NCI-H2171 treated with DMSO at 0.1 percent for 48 hours (cell line): ENCODE measurements around the gene RHOG.
"Not testable (repeated sequence)": the region's sequence is repeated elsewhere in the genome, so short reads cannot be mapped to it uniquely, and the experiment has no call there.

Source experiments
- DNase-seq: peaks from one replicate; lab custom pipeline; 2025; lab: John Stamatoyannopoulos, UW

The RHOG gene

DNA sequence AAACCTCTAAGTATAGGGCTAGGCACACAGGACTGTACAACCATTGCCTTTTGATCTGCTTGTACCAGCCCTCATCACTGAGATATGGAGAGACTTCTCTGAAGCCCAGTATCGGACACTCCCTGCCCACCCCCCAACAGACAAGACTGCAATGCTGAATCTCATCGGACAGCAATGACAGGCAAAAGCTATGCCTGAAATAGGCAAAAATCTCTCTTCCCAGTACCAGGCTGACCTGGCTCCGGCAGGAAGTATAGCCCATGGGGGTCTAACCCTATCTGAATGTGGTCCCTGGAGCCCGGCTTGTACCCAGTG, 6.5 kb downstream of the RHOG start:
- DNase-seq = no peak

DNA sequence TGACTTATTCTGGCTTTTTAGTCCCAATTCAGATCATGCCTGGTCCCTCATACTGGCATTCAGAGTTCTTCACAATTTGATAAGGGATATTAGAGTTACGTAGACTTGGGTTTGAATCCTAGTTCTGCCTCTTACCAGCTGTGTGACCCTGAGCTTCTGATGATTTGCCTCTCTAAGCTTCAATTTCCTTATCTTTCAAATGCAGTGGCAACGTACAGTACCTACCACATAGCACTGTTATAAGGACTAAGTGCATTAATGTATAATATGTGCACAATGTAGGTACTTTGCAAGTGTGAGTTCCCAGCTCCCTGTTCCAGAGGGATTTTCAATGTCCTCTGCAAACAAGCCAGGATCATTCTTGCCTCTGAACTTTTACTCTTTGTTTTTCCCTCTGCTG, 7.3 kb downstream of the RHOG start:
- DNase-seq = no peak

DNA sequence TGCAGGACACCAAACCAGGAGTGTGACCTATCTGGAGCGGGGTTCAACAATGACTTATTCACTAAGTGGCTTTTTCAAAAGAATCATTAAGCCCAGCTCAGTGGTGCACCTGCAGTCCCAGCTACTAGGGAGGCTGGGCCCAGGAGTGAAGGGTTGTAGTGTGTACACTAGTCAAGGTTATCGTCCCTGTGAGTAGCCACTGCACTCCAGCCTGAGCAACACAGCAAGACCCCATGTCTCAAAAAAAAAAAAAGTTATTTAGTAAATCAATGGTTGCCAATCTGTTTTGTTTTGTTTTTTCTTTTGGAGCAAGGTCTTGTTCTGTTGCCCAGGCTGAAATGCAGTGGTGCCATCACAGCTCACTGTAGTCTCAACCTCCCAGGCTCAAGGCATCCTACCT, 7.9 kb downstream of the RHOG start:
- DNase-seq = no peak

DNA sequence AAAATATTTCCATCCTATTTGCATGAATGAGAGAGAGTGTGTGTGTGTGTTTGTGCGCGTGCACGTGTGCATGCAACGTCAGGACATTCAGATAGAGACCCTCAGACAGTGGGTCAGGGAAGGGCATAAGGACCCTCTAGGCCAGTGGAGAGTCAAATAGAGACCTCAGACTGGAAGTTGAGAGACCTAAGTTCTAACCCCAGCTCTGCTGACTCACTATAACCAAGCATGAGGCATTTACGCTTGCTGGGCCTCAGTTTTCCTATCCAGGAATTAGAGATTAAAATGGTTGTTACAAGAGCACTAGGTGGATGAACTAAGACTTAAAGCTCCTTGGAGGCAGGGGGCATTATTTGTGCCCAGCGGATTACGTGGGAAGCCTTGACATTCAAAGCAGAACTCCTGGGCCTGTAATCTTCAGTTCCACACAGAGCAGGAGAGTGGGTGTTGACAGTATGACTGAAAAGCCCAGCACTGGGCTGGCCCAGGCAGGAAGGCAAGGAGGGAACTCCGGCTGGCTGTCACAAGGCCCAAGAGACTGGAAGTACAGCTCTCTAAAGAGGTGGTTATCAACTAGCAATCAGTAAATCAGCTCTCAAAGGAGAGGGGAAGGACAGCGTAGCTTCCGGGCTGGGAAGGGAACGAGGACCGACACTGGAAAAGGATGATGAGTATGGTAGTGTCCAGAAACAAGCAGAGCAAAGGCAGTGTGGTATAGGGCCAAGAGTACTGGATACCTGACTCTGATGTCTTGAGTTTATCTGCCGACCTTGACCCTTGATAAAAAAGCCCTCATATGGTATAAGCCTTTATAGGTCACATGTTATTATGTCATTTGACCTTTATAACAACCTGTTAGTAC, 9.2 kb downstream of the RHOG start:
- DNase-seq = no peak

DNA sequence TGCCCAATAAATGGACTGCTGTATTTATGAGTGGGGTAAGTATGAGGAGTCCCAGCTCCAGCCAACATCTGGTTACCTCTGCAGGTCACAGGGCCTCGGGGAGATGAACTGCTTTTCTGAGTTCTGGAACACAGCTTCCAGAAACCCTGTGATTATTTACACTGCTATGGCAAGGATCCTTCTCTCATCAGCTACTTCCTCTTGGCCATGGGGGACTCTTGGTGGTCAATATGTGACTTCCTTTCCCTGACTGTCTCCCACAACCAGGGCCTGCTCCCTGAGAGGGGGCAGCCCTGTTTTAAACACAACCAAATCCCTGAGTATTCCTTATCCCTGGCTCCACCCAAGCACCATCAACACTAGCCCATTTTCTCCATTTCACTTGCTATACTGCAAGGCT, 10.0 kb downstream of the RHOG start:
- DNase-seq = no peak

- no peak for DNase-seq
These were observed 10.7 kb downstream of the RHOG start for GRCh38 chr11:3830088-3830487.

DNA sequence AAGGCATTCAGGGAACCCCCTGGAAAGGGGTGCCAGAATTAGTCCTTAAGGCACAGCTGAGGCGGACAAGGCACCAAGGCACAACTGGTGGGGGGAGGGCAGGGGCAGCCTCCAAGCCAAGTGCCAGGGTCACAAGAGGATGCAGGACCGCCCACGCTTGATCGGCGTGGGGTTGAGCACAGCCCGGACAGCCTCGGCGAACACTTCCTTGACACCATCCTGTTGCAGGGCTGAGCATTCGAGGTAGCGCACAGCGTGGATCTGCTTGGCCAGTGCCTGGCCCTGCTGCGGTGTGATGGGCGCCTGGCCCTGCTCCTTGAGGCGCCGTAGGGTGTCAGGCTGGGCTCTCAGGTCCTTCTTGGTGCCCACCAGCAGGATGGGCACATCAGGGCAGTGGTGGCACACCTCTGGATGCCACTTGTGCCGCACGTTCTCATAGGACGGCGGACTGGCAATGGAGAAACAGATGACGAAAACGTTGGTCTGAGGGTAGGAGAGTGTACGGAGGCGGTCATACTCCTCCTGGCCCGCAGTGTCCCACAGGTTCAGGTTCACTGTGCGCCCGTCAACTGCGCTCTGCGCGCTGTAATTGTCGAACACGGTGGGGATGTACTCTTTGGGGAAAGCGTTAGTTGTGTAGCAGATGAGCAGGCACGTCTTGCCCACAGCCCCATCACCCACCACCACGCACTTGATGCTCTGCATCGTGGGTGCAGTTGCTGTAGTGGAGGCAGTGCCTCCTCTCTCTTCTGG, 13.1 kb downstream of the RHOG start:
- no peak for DNase-seq

- no peak for DNase-seq
These were observed 14.0 kb downstream of the RHOG start for GRCh38 chr11:3826721-3827120.

- DNase-seq = no peak
These were observed 15.1 kb downstream of the RHOG start for GRCh38 chr11:3825473-3826154.

DNA sequence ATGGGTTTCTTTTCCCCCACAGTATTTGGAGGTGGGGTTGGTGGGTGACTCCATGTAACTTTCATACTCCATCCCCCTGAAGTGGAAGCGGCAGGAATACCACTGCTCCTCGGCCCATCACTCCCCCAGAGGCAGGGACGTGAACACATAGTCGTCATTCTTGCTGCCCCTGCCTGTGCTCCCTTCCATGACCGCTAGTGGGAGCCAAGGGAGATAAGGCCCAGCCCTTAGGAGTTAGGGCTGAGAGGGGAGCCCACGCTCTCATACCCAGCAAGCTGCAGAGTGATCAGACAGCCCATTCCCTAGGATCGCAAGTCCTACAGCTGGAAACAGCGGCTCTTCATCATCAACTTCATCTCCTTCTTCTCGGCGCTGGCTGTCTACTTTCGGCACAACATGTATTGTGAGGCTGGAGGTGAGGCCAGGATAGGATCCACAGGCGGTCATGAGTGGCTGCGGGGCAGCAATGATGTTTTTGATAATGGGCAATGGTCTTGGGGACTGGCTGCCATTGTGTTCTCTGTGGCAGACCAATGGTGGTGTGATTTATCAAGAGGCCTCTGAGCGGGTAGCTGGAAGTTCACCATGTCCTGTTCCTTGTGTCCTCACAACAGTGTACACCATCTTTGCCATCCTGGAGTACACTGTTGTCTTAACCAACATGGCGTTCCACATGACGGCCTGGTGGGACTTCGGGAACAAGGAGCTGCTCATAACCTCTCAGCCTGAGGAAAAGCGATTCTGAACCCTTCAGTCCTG, 15.9 kb downstream of the RHOG start:
- no peak for DNase-seq

DNA sequence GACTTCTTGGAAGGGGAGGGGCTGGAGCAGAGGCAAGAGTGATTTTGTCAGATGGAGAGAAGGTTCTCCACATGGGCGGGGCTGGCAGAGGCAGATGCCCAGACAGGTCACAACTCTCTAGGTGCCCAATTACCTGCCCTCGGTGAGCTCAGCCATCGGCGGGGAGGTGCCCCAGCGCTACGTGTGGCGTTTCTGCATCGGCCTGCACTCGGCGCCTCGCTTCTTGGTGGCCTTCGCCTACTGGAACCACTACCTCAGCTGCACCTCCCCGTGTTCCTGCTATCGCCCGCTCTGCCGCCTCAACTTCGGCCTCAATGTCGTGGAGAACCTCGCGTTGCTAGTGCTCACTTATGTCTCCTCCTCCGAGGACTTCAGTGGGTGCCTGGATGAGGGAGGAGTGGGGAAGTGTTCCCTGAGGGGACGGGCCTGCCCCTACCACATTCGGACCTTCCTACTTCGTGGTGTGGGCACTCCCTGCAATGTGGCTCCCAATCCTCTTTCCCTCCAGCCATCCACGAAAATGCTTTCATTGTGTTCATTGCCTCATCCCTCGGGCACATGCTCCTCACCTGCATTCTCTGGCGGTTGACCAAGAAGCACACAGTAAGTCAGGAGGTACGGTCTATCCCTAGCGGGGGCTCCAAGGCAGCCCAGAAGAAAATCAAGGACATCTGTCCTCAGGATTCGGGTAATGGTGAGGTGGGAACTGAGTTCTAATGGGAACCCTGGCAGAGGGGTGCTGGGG, 16.8 kb downstream of the RHOG start:
- DNase-seq = no peak

DNA sequence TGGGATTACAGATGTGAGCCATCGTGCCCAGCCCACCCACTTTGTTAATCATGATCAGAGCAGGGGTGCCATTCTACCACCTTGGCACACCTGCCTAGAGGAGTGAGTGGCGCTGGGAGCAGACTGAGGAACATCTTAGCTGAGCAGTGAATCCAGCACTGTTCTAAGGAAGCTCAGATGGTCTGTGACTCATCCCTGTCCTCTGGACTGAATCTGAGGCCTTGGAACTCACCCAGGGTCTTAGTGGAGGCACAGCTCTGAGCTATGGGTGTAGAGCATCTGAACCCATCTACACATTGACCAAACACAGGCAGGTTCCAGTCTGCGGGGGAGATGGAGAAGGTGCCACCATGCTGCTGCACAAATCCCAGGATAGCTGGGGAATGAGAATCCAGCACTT, 17.5 kb downstream of the RHOG start:
- no peak for DNase-seq

GRCh38 chr11:3822312-3822711, 18.4 kb downstream of the RHOG start:
- DNase-seq = no peak

- no peak for DNase-seq
These were observed 19.8 kb downstream of the RHOG start for GRCh38 chr11:3820971-3821370.

DNA sequence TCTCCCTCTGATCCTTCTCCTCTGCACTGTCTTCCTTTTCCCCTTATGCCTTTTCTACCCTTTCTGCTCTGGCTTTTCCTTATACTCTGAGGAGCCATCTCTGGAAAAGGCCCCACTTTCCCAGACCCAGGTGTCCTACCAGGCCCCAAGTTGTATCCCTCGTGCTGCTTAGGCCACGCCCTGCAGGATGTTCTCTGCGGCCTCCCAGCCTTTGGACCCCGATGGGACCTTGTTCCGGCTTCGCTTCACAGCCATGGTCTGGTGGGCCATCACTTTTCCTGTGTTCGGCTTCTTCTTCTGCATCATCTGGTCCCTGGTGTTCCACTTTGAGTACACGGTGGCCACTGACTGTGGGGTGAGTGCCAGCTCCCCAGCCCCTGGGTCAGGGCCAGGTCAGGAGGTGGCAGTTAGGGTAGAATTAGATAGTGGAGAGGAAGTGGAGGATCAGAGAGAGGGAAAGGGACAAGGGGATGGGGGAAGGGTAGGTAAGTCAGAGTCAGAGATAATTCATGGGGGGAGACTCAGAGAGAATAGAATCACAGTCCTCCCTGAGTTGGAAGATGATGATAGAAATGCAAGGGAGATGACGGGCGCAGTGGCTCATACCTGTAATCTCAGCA, 23.5 kb downstream of the RHOG start:
- no peak for DNase-seq

DNA sequence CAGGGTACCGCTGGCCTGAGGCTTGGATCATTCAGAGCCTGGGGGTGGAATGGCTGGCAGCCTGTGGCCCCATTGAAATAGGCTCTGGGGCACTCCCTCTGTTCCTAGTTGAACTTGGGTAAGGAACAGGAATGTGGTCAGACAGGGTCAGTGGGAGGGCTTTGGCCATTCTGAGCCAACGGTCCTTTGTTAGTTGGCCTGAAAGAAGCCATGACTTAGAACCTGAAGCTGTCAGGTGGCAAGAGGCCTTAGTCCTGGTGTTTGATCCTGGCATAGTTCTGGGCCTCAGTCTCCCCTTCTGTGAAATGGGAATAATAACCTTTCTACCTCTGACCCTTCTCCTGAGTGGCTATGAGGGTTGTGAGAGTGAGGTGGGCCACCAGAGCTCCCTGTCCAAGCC, 24.1 kb downstream of the RHOG start:
- DNase-seq = no peak

- no peak for DNase-seq
These were observed 24.9 kb downstream of the RHOG start for GRCh38 chr11:3815845-3816244.

GRCh38 chr11:3814832-3815231, 25.9 kb downstream of the RHOG start:
- not testable (repeated sequence) for DNase-seq

DNA sequence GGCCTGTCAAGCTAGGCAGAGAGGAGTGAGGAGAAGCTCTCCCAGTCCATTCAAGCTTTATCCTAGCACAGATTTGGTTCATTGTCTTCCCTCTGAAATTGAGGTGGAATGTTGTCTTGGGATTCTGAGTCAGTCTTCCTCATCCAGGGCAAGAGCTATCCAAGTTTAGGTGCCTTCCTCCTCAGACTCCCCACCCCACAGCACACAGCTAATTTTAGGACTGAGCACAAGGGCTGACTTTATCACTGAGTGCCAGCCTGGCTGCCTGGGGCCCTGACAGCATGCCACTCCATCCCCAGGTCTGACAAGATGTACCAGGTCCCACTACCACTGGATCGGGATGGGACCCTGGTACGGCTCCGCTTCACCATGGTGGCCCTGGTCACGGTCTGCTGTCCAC, 29.8 kb downstream of the RHOG start:
- DNase-seq = no peak

DNA sequence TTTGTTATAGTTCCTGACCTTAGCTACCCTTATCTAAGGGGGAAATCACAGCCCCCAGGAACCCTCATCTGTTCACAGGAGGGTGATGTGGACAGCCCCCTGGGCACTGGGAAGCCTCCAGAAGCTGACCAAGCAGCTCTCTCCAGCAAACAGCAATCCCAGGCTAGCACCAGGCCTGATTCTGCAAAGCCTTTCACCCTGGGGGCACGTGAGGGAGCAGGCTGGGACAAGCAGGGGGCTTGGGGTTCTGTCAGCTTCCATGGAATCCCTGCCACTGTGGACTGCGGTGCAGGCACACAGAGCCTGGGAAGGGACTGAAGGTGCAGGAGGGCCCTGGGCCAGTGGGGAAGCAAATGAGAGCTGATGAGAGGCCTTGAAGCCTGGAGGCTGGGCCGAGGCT, 30.3 kb downstream of the RHOG start:
- no peak for DNase-seq

DNA sequence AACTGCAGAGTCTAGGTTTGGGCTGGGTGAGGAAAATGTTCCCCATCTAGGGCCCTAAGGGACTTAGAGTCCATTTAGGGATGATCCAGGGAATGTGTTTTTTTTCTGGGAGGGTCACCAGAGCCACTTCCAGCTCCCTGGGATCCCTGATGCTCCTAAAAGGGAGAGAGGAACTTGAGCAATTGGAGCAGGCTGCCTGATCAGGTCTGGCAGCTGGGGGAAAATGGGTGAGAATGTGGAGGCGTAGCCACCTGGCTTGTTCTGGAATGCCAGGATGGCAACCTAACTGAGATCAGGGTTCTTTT, 31.2 kb downstream of the RHOG start:
- no peak for DNase-seq
